SH-SY5Y (cell line): ENCODE measurements around the gene HOXB6.

Experiments used
- GATA2 ChIP-seq: IDR thresholded peaks from 2 replicates; pipeline ENCODE4 v1.6.1; 2011; ENCODE audit warnings: mild to moderate bottlenecking, low read depth, low read length
- GATA3 ChIP-seq: IDR thresholded peaks from 2 replicates; pipeline ENCODE4 v1.6.1; 2011; ENCODE audit warnings: low read depth, mild to moderate bottlenecking, low read length, moderate library complexity

The HOXB6 gene

DNA sequence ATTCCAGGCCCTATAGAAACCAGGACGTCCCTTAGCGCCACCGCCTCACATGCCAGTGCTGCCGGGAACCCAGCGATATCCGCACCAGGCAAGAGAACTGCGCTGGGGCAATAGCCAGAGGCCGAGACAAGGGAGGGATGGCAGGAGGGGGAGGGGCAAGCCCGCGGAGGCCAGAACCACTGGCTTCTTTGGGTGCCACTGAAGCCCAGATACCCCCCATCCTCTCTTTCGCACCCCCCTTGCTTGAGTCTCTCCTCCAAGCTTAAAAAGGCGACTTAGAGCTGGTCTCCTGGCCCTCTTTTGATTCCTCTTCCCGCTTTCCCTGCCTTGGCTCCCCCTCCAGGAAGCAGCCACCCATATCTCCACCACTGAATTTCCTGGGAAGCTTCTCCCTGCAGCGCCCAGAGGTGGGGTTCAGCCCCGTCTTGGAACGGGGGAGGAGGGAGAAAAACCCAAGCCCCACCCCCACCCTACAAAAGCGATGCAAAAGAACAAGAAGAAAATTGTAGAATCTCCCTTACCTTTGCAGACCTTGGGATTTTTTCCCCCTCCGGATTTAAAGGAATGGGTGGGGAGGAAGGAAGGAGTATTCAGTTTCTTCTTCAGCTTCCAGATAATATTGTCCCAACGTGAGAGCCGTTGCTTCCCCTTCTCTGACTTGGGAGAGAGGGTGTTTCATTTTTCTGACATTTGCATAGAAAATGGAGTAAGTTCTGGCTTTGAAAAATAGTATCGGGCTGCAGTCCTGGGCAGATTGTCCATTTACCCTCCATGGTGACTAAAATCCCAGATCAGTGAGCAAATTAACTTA lies 622 bp downstream of the HOXB6 start:
- TF ChIP-seq GATA3 (no peak), GATA2 (no peak)

DNA sequence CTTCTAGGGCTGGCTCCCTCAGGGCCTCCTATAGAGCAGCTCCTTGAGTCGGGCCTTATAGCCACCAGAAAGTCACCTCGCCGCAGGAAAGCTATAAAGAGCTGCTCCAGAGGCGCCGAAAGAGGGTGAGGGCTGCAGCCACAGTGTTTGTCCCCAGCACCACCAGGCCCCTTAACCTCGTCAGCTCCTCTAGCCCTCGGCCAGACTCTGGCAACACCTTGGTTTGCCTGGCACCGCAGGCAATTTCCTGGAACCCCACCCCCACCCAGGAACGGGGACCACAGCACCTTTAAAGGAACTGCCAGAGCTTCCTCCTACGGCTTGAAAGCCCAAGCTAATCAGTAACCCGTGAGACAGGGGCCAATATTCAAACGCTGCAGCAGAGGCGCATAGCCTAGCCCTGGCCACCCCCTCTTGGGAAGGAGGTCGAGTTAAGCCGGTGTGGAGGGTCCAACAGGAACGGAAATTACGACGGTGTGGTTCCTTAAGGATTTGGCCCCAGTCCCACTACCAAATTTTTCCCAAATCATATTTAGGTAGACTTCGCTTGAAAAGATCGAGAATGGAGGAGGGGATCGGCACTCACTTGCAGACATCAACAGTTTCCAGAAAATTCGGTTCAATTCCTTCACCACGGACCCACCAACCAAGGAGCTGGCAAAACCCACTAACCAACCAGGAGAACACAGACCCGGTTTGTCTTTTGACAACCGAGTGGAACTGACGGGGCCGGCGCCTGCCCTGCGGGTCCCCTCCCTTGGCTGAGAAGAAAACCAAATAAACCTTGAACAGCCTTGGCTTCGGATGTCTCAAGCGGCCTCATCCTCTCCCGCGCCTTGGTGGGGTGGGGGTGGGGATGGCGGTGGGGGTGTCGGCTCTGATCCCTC lies 3.0 kb downstream of the HOXB6 start:
- TF ChIP-seq GATA2 = no peak

DNA sequence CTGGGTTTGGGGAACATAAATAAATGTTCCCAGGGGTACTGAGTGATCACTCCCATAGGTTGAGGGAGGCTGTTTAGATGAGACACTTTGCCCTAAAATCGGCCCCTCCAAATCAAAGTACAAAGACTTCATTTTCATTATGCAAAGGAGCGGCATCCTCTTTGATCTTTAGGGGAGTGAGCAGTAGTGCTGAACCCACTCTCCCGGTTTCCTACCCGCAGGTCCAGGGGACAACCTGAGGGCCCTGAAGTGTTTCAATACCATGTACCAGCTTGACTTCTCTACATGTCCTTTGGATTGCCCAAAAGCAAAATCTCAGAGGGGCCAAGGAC lies 3.6 kb downstream of the HOXB6 start:
- TF ChIP-seq GATA3 (no peak), GATA2 (no peak)

DNA sequence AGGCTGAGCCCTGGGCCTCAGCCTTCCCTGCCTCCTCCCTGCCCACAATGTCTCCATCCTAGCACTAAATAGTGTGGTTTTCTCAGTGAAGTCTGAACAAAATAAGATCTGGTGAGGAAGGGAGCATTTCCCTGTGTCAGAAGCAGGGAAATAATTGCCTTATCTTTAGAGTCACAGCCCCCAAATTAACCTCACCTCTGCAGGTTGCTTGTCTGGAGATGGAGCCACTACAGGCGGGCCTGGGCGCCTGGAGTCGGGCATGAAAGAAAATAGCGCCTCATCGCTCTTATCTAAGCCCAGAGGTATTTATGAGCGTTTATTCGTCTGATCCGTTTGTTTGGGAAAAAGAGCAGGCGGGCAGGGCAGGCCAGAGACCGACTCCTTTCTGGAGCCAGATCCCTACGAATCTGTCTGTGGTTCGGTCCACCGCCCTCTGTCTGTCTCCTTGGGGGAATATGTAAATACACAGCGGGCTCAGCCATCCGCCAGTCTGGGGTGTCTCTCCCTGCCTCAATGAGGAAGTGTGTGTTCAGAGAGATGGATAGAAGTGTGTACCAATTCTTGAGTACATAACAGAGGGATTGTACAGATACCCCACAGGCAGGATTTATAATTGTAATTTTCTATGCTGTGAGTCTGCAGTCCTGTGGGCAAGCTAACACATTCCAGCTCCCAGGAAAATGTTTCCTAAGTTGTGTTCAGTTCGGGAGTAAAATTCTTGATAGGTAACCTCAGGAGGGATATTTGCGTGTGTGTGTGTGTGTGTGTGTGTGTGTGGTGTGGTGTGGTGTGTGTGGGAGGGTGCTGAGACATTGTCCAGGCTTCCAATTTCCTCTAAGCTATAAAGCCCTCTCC lies 4.3 kb downstream of the HOXB6 start:
- TF ChIP-seq GATA3 (no peak), GATA2 (no peak)

DNA sequence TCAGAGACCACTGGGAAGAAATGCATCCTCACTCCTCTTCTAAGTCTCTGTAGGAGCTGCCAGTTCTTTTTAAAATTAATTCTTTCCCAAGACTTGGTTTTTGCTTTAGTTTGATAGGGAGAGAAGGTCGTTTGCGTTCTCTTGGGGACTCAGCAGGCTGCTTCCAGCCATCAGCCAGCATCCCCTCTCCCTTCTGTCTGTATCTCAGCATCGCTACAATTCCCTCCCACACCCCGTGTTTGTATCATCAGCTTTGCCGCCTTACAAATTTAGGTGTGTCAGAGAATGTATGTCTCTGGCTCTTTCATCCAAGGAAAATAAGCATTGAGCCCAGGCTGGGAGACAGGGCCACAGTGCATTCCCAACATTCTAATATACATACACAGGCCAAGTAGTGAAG lies 5.4 kb downstream of the HOXB6 start:
- no peak for TF ChIP-seq GATA2
- TF ChIP-seq GATA3 = no peak

DNA sequence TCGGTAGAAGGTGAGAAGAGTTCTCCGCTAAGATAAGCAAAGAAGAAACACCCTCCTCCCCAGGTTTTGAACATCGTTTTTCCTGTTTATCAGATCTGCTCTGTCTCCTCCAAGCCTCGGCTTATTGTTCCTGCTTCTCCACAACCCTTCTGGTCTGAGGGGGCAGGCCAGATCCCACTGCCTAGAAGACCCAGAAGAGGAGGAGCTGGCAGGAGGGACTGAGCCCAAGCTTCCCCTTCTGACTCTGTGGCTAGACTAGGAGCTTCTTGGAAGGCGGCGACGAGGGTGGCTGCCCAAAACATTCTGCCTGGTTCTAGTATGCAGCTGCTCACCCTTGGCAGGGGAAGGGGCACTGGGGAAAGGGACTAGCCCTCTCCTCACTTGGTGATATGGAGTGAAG lies 6.0 kb downstream of the HOXB6 start:
- TF ChIP-seq GATA2 (no peak), GATA3 (no peak)

DNA sequence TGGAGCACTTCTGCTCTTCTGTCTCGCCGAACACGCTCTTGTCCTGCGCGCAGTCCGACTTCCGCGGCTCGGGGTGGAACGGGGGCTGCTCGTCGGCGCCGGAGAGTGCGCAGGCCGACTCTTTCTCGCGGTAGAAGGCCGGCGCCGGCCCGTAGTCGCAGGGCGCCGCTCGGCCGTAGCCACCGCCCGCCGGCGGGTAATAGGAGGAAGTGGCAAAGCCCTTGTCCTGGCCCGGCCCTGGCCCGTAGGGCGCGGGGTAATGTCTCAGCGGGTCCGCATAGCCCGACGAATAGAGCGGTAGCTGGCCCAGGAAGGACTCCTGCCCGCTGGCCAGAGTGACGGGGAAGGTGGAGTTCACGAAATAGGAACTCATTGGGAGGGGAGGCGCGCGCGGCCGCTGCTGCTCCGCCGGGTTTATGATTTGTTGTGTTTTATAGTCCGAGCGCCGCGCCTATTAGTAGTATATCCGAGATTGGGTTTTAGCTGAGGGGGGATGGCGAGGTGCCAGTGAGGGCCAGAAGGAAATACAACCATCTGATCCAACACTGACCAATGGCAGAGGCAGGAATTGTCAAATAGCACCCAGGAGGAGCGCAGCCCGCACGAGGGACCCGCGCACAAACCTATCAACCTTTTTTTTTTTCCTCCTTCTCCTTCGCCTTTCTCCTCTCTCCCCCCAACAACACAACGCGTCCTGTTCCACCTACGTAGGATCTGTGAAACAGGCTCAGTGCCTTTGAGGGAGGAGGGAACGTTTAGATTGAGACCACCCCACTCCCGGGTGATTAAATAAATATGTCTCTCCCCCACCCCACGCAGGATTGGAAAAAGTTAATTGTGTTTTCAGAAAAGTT lies 6.8 kb downstream of the HOXB6 start:
- TF ChIP-seq GATA2 (no peak), GATA3 (no peak)

DNA sequence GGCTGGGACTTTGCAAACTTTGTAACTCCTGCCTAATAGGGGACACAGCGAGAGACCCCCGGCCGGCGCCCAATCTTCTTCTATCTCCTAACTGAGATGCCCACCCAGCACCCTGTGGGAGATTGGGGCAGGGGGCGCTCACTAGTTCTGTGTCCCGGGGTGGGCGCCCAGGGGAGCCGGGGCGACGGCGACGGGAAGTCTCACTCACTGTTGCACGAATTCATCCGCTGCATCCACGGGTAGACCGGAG lies 7.3 kb downstream of the HOXB6 start:
- TF ChIP-seq GATA2 (no peak), GATA3 (no peak)

DNA sequence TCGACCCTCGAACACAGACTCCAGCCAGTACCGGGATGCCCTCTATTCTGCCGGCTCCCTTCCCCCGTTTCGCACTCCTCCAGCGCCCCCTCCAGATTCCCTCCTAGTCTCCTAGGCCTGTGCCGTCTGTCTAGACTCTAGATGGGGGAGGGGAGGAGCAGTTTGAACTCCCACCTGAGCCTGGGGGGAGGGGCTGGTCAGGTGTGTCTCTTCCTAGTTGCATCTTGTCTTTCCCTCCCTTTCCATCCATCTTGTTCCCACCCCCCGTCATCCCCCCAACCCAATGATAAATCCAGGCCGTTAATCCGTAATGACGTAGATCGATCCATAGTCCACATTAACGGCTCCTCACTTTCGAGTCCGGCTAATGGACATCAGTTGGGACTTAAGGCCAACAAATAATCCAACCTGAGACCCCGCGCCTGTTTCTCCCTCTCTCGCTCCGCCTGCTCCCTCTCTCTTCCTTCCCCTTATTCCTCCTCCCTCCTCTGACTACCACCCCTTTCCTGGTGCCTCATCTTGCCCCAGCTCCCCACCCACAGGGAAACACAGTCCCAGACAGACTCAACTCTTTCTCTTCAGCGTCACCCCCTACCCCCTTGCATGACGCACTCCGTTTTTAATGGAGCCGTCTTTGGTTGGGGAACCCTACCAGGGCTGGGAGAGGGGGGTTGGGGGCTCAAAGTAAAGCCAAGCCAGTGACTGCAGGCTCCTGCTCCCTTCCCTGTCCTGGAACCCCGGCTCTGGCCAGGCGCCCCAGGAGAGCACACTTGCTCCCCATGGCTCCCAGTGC lies 7.9 kb downstream of the HOXB6 start:
- TF ChIP-seq GATA3 = no peak
- TF ChIP-seq GATA2 = no peak

DNA sequence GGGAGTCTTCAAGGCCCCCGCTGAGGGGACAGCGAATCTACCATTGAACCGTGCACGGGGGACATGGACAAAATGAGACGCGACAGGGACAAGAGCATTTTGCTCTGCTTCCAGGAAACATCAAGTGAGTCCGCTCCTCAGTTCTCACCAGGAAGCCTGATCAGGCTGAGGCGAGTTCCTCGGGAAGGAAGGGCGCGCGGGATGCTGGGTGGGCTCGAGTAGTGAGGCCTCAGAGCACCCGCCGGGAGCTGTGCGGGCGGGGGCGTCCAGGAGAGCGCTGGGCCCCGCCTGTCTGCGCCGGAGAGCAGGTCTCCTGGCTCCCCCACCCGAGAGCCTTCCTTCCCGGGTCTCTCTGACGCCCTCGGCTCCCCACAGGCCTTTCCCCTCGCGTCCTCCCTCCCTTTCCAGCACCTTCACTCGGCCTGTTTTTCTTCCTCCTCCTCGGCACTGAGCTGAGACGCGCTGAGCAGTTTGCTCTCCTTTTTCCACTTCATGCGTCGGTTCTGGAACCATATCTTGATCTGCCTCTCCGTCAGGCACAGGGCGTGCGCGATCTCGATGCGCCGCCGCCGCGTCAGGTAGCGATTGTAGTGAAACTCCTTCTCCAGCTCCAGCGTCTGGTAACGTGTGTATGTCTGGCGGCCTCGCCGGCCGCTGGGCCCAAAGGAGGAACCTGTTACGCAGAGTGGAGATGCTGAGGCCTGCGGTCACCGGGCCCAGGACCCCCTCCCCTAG lies 8.6 kb downstream of the HOXB6 start:
- TF ChIP-seq GATA3 (no peak), GATA2 (no peak)

DNA sequence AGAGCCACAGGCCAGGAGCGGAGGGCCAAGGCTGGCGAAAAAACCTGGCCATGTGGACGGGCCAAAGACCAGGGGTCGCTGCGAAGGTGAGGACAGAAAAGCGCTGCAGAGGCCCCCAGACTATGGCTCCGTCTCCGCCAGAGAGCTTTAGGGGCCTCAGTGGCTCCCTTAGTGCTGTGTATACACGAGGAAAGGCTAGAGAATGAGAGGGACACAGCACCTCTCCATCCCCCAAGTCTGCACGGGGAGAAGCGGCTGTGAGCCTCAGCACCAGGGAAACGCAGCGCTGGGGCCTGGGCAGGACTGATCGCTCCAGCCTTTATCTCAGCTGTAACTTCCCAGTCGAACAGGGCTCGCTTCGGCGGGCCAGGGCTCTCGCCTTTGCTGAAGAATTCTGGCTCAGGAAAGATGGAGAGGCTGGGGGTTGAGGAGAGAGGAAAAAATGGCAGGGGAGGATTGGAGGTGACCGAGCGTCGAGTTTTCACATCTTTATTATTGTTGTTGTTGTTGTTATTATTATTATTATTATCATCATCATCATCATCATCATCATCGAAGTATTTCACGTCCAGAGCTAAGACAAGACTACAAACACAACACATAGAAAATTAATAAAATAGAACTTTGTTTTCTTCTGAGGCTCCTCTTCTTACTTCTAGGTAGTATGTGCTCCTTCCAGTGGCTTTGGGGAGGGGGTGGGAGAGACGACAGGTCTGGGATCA lies 9.3 kb downstream of the HOXB6 start:
- no peak for TF ChIP-seq GATA2
- TF ChIP-seq GATA3 = no peak
